GM03348 (cell line): Measurements from ENCODE around the gene CXorf49.
"Not testable (repeated sequence)": the region's sequence is repeated elsewhere in the genome, so short reads cannot be mapped to it uniquely, and the experiment has no call there.

Experiments used
- DNase-seq: peaks from one replicate; pipeline ENCODE4 v3.0.0; 2012; ENCODE audit warnings: low spot score

CXorf49 gene

DNA sequence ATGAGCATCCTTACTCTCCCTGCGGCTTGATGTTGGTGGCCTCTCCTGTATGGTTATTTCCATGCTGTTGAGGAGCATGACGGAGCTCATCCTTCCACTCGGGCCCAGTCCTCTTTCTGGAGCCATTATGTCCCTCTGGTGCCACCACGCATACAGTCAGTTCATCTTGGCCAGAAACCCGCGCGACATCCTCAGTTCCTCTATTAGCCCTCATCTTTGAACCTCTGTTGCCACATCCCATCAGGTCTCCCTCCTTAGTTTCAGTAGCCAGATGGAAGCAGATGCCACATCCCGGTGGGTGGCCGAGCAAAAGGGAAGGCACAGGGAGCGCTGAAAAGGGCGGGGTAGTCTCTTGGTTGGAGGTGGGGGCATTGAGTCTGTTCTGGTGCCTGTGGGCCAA lies 46.1 kb downstream of the CXorf49 start:
- no peak for DNase-seq

GRCh38 chrX:71671043-71671780 lies 46.9 kb downstream of the CXorf49 start:
- DNase-seq, result no peak

DNA sequence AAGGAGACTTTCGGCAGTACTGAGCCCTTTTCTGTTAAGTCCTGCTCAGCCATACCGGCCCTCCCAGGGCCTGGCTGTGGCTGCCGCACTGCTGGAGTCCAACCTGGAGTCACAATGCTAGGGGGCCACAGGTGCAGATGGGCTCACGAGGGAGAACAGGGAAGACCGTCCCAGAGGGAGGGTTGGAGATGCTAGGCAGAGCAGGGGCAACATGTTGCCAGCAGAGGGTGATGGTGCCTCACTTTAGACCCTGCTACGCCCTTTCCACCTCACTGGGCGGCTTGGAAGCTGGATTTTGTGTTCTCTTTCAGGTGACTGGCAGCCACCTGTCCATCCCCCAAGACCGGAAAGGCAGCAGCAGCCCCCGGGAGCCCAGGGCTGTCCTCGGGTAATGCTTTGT lies 48.1 kb downstream of the CXorf49 start:
- DNase-seq, result not testable (repeated sequence)

DNA sequence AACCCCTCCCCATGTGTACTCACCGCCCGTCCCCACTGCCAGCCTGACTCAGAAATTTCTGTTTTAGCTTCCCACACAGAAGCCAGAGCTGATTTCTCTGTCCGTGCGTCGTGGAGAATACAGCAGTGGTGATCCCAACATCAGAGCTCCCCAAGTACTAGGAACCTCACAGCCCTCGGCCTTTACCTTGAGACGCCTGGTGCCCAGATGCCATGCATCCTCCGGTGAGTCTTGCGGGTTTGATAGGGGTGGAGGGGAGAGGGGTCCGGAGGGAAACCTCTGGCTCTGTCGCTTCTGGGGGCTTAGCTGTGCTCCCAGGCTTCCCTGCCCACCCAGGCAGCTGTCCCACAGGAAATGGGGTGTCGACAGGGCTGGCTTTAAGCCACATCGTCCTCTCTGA lies 48.6 kb downstream of the CXorf49 start:
- DNase-seq, result no peak

DNA sequence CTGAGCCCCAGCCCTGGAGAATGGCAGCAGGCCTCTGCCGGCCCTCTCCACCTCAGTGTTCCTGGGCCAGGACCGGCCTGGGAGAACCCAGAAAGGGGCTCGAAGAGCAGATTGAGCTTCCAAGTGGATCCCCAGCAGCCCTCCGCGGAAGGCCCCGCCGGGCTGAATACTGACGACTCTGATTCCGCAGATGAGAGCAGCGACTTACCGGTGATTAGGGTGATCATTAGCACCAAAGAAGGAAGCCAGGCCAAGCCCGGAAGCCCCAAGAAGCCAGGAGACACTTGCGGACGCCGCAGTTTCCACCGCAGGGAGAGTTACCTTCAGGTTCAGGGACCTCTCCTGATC lies 49.9 kb downstream of the CXorf49 start:
- no peak for DNase-seq

DNA sequence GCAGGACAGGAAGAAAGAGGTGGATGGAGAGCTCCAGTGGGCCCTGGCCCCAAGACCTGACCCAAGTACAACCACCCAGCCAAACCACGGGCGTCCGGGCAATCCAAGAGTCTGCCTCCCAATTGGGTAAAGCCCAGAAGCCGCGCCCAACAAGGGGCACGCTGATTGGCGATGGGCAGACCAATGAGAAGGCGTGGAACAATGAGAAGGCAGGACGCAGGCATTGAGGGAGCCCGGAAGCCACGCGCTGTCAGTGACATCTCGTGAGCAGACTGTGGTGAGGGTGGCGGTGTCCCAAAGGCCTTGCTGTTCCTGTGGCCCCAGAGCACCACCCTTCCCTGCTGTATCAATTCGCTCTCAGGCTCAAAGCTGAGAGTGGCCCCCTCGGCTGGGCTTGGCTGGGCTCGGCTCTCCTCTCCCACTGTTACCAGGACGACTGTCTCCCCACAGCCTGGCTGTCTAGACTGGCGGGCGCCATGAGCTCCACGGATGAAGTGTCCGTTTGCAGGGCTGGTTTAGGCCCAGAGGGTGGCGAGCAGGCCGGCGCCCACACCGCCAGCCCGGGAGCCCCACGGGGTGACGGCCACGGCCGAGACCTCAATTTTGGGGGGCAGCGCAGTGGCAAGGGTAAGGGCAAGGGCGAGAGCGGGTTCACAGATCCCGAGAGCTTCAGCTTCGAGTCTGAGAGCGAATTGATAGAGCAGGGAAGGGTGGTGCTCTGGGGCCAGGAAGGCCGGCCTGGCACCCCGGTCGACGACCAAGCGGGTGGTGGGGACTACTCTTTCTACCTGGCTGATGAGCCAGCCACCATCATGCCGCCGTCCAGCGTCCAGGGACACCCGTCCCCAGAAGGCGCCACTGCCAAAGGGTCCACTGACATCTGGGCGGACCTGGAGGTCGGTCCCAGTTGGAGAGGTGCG lies 50.5 kb downstream of the CXorf49 start, which contains the start of gene LOC101059915:
Gene LOC101059915, plus strand, starts transcription at position 219 of the 920 bp plus-strand sequence.
- no peak for DNase-seq

- no peak for DNase-seq
These were observed 51.6 kb downstream of the CXorf49 start for GRCh38 chrX:71666240-71667223.

- no peak for DNase-seq
These were observed 52.3 kb downstream of the CXorf49 start for GRCh38 chrX:71665747-71666146.

GRCh38 chrX:71664889-71665491 lies 53.1 kb downstream of the CXorf49 start:
- DNase-seq, result no peak
